Measurements from ENCODE around the gene CLNS1A. TPM values are rescaled to one million over a fixed set of nuclear protein-coding genes. Genes with fewer than 3 reads are reported as not detected.

The CLNS1A gene
- total and polyA plus RNA-seq, 5 experiments from 2014 or later: 127 to 151 (median 140) TPM

GRCh38 chr11:77569676-77570070, 67.9 kb downstream of the CLNS1A start:
- Mint-ChIP-seq H3K27me3 (peaks cover 7 to 26% (median 14%) of the 10 kb centered on the region in 5 donors), H3K4me3 (no peak overlapping the region), H3K36me3 (peaks cover 0 to 4% (median 2%) of the 10 kb centered on the region in 3 donors), H3K4me1 (no peaks in the 10 kb centered on the region), H3K27ac (no peak overlapping the region), H3K9me3 (peaks cover 0 to 12% (median 5%) of the 10 kb centered on the region in 9 donors)
- no peak for ATAC-seq
- POLR2A ChIA-PET: interaction anchor here (0.6 kb wide), 1 partner anchor 466 kb away, joined by 5 read pairs; no protein-coding TSS in a partner anchor
- DNase-seq: no peak

GRCh38 chr11:77568916-77569675, 68.5 kb downstream of the CLNS1A start:
- Mint-ChIP-seq H3K36me3 (peaks cover 0 to 4% (median 2%) of the 10 kb centered on the region in 3 donors), H3K27me3 (peaks cover 7 to 26% (median 14%) of the 10 kb centered on the region in 5 donors), H3K27ac (no peak overlapping the region), H3K4me1 (no peaks in the 10 kb centered on the region), H3K9me3 (peaks cover 0 to 18% (median 5%) of the 10 kb centered on the region in 9 donors), H3K4me3 (no peak overlapping the region)
- no peak for ATAC-seq
- POLR2A ChIA-PET: interaction anchor here (0.6 kb wide), 1 partner anchor 467 kb away, joined by 5 read pairs; no protein-coding TSS in a partner anchor
- no peak for DNase-seq

GRCh38 chr11:77568306-77568705, 69.3 kb downstream of the CLNS1A start:
- no peaks in the 10 kb centered on the region for H3K4me1 Mint-ChIP-seq
- ATAC-seq: no peak
- H3K27ac Mint-ChIP-seq: no peak overlapping the region
- peaks cover 0 to 4% (median 2%) of the 10 kb centered on the region in 3 donors for H3K36me3 Mint-ChIP-seq
- peaks cover 7 to 26% (median 14%) of the 10 kb centered on the region in 5 donors for H3K27me3 Mint-ChIP-seq
- H3K4me3 Mint-ChIP-seq: no peak overlapping the region
- peaks cover 0 to 24% (median 9%) of the 10 kb centered on the region in 9 donors for H3K9me3 Mint-ChIP-seq
- POLR2A ChIA-PET: no interaction called here
- DNase-seq: no peak

Other genes starting within 250 kb of the CLNS1A start
- gene PAK1, start 163.7 kb downstream of the CLNS1A start, total RNA-seq: 10 to 100 TPM; 24.4 to 28.9 TPM
- 10 to 100 TPM; 17.2 to 24.2 (median 21.6) TPM for gene PAK1, start 163.7 kb downstream of the CLNS1A start, polyA plus RNA-seq
- 1 to 10 TPM; 1.1 to 1.2 TPM for gene AQP11, start 47.8 kb downstream of the CLNS1A start, total RNA-seq
- gene AQP11, start 47.8 kb downstream of the CLNS1A start, polyA plus RNA-seq: 1 to 10 TPM in 1 of 3 donors, under 1 TPM in 2; 0.92 to 1.4 (median 0.97) TPM
- 100 to 1,000 TPM; 107 to 112 TPM for gene RSF1, start 182.9 kb upstream of the CLNS1A start, total RNA-seq
- 10 to 100 TPM; 30.6 to 33.0 (median 32.5) TPM for gene RSF1, start 182.9 kb upstream of the CLNS1A start, polyA plus RNA-seq
- 1 to 10 TPM; 5.2 to 6.4 TPM for gene AAMDC, start 183.3 kb upstream of the CLNS1A start, total RNA-seq
- gene AAMDC, start 183.3 kb upstream of the CLNS1A start, polyA plus RNA-seq: 10 to 100 TPM; 18.3 to 31.5 (median 25.0) TPM

Data from naive thymus-derived CD8-positive, alpha-beta T cell (primary cell).